Measurements from ENCODE around the gene ZNF432. TPM values are rescaled to one million over a fixed set of nuclear protein-coding genes. Genes with fewer than 3 reads are reported as not detected.

The ZNF432 gene
- total and polyA plus RNA-seq, 2 of the 13 experiments (the other 11 are each of a cell fraction or from before 2014, with no cell fraction given): 4.1 to 8.7 TPM

GRCh38 chr19:52028027-52028779 lies 20.4 kb downstream of the ZNF432 start, which contains the start of gene ZNF614 (continued):
- 0 out of 2 replicates have a peak, but pooled peaks have one; percentile 16 for TF ChIP-seq ZNF770 (CRISPR knock-in tag; IDR thresholded peaks at IDR 0.05)
- no peak for TF ChIP-seq NR2F6 (IDR thresholded peaks at IDR 0.05)
- TF ChIP-seq NR2F6 (CRISPR knock-in tag; IDR thresholded peaks at IDR 0.05): no peak
- TF ChIP-seq ZNF678 (CRISPR knock-in tag; IDR thresholded peaks at IDR 0.05): peak; percentile 80; the same call in 1 of the 2 replicates
- TF ChIP-seq ZNF121 (CRISPR knock-in tag; IDR thresholded peaks at IDR 0.05): no peak
- TF ChIP-seq ZNF878 (CRISPR knock-in tag; IDR thresholded peaks at IDR 0.05): 0 out of 2 replicates have a peak, but pooled peaks have one; percentile 30
- TF ChIP-seq ATM (IDR thresholded peaks at IDR 0.05; ENCODE audit: borderline replicate concordance): no peak
- peak; percentile 88 for TF ChIP-seq SIN3B (IDR thresholded peaks at IDR 0.05; ENCODE audit: low read length)
- no peak for TF ChIP-seq ZMYM3 (CRISPR knock-in tag; IDR thresholded peaks at IDR 0.05)
- TF ChIP-seq ZNF484 (CRISPR knock-in tag; IDR thresholded peaks at IDR 0.05; ENCODE audit: borderline replicate concordance, low read depth): no peak
- TF ChIP-seq TEAD2 (CRISPR knock-in tag; IDR thresholded peaks at IDR 0.05): no peak
- TF ChIP-seq ZNF205 (CRISPR knock-in tag; IDR thresholded peaks at IDR 0.05): peak; percentile 52; the same call in 1 of the 2 replicates
- no peak for TF ChIP-seq MAFK (conservative IDR thresholded peaks at IDR 0.05 in 1 of 2, IDR thresholded peaks at IDR 0.05 in 1 of 2; ENCODE audit: low read length in 2 of 2)
- TF ChIP-seq ZNF253 (CRISPR knock-in tag; IDR thresholded peaks at IDR 0.05; ENCODE audit: borderline replicate concordance): no peak
- peak; percentile 84; the same call in 1 of the 2 replicates for TF ChIP-seq TMF1 (CRISPR knock-in tag; IDR thresholded peaks at IDR 0.05; ENCODE audit: low read depth)
- no peak for TF ChIP-seq ZNF816 (CRISPR knock-in tag; IDR thresholded peaks at IDR 0.05; ENCODE audit: borderline replicate concordance)
- TF ChIP-seq DBP (CRISPR knock-in tag; IDR thresholded peaks at IDR 0.05; ENCODE audit: not compliant biosample characterization): no peak
- peak; percentile 94 for TF ChIP-seq CHD2 (IDR thresholded peaks at IDR 0.05; ENCODE audit: low read depth, low read length)
- TF ChIP-seq ARID3A (IDR thresholded peaks at IDR 0.05; ENCODE audit: low read depth, low read length): no peak
- peak; percentile 94 for TF ChIP-seq KDM5A (IDR thresholded peaks at IDR 0.05; ENCODE audit: borderline replicate concordance, low read length)
- no peak for TF ChIP-seq PHB2 (IDR thresholded peaks at IDR 0.05; ENCODE audit: partially characterized antibody)
- peak; percentile 35; the same call in 1 of the 2 replicates for TF ChIP-seq SMAD3 (CRISPR knock-in tag; IDR thresholded peaks at IDR 0.05)
- TF ChIP-seq GABPB1 (CRISPR knock-in tag; IDR thresholded peaks at IDR 0.05): peak; percentile 86
- peak; percentile 56 for TF ChIP-seq MED8 (CRISPR knock-in tag; IDR thresholded peaks at IDR 0.05; ENCODE audit: insufficient replicate concordance)
- TF ChIP-seq RXRB (CRISPR knock-in tag; IDR thresholded peaks at IDR 0.05; ENCODE audit: borderline replicate concordance): peak; percentile 42; the same call in 1 of the 2 replicates
- peak; percentile 90; the same call in 1 of the 2 replicates for TF ChIP-seq ZNF430 (CRISPR knock-in tag; IDR thresholded peaks at IDR 0.05)
- TF ChIP-seq CENPX (CRISPR knock-in tag; IDR thresholded peaks at IDR 0.05): no peak
